ENCODE measurements around the gene GABRE. TPM values are rescaled to one million over a fixed set of nuclear protein-coding genes. Genes with fewer than 3 reads are reported as not detected.

GABRE gene
- total RNA-seq, 4 donors from 2014 or later = 3.3 to 8.3 (median 4.4) TPM

GRCh38 chrX:151912221-151912620, 62.3 kb downstream of the GABRE start:
- Histone ChIP-seq H3K36me3 (no peaks in the 10 kb centered on the region), H3K27me3 (no peaks in the 10 kb centered on the region), H3K9me3 (no peaks in the 10 kb centered on the region), H3K4me3 (no peak overlapping the region), H3K4me1 (no peaks in the 10 kb centered on the region), H3K27ac (replicated peaks in 1 of 4) (no peak overlapping the region)
- TF ChIP-seq POLR2AphosphoS5 (IDR thresholded peaks at IDR 0.05) (no peak), EP300 (IDR thresholded peaks at IDR 0.05) (no peak), POLR2A (IDR thresholded peaks at IDR 0.05; ENCODE audit: low read depth) (no peak), CTCF (IDR thresholded peaks at IDR 0.05) (no peak)
- 88% methylated on average over 11 of the region's 11 CpGs for WGBS
- intact Hi-C loops (cut with DNase I) = no loop called here
- no peak for DNase-seq (ENCODE audit: extremely low spot score)

DNA sequence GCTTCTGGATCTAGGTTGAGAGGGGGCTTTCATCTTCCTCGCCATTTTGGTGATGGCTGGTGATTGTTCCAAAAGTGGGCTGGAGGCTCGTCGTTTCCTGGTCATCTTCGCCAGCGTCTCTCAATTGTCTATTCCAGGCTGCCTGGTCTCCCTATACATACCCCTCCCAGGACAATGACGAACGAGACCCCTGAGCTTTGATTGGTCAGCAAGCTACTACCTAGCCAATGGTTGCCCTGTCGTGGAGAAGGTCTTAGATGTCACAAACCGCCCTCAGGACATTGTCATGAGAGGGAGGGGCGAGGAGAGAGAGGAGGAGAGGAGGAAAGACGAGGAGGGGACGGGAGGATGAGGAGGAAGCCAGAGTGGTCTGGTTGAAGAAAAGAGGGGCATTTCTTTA, 69.5 kb downstream of the GABRE start:
- intact Hi-C loops (cut with DNase I) = no loop called here
- Histone ChIP-seq H3K27me3 (no peaks in the 10 kb centered on the region), H3K36me3 (no peaks in the 10 kb centered on the region)

More for the DNA sequence above, 69.5 kb downstream of the GABRE start:
- WGBS = 74% methylated on average over 12 of the region's 12 CpGs
- H3K9me3 ChIP-seq = no peaks in the 10 kb centered on the region
- no peak overlapping the region for H3K4me3 ChIP-seq
- TF ChIP-seq POLR2A (IDR thresholded peaks at IDR 0.05; ENCODE audit: low read depth) (no peak), CTCF (IDR thresholded peaks at IDR 0.05) (no peak), POLR2AphosphoS5 (IDR thresholded peaks at IDR 0.05) (no peak), EP300 (IDR thresholded peaks at IDR 0.05) (no peak)
- DNase-seq (ENCODE audit: extremely low spot score) = no peak
- H3K4me1 ChIP-seq = peaks cover 6 to 10% (median 8%) of the 10 kb centered on the region in 4 donors
- H3K27ac ChIP-seq (replicated peaks in 1 of 4) = no peak overlapping the region

Other genes starting within 250 kb of the GABRE start
- not detected for gene CNGA2, start 239.9 kb downstream of the GABRE start, total RNA-seq
- gene MAGEA4, start 61.8 kb downstream of the GABRE start, total RNA-seq = not detected
- not detected for gene MAGEA10, start 163.9 kb upstream of the GABRE start, total RNA-seq